Left cardiac atrium (tissue), 4 donors: ENCODE measurements around the gene RDH13. TPM values are rescaled to one million over a fixed set of nuclear protein-coding genes. Genes with fewer than 3 reads are reported as not detected.
"Not testable (repeated sequence)": the region's sequence is repeated elsewhere in the genome, so short reads cannot be mapped to it uniquely, and the experiment has no call there.

Experiments
- ATAC-seq, 2 donors: fragments of 200-7000 bp; cut with Tn5 transposase; one replicate each; pipeline ENCODE4 v1.9.1; 2020; ENCODE audit warnings: mild to moderate bottlenecking in 2 of 2, moderate library complexity in 2 of 2
- DNase-seq: peaks from one replicate; pipeline ENCODE4 v3.0.0-alpha.2; 2020
- intact Hi-C, 2 donors: fragments of 100-400 bp; cut with DNase I; formaldehyde crosslinking; loops; one replicate each; pipeline versions ENCODE4 v1.14.1 to v1.15.1; 2022 to 2023
- total RNA-seq, 2 donors: library from RNA; stranded (reverse); fragmentation: NEBNext Ultra II Directional; extraction: Animal tissue kit (Norgen Biotek cat#: 25700); gene quantifications; one replicate each; pipeline ENCODE4 v1.2.1, GENCODE V29; 2021
- donor health status: DM: no; HTN: yes; CAD: no.
- donor health status: DM: no; HTN: yes; CAD: no; lungs with severe emphysema.
- donor health status: DM: yes; HTN: yes; CAD: no.
- donor health status: Dilated cardiomyopathy.

RDH13 gene
- total RNA-seq, 2 donors from 2014 or later, result 33.9 to 41.1 TPM

DNA sequence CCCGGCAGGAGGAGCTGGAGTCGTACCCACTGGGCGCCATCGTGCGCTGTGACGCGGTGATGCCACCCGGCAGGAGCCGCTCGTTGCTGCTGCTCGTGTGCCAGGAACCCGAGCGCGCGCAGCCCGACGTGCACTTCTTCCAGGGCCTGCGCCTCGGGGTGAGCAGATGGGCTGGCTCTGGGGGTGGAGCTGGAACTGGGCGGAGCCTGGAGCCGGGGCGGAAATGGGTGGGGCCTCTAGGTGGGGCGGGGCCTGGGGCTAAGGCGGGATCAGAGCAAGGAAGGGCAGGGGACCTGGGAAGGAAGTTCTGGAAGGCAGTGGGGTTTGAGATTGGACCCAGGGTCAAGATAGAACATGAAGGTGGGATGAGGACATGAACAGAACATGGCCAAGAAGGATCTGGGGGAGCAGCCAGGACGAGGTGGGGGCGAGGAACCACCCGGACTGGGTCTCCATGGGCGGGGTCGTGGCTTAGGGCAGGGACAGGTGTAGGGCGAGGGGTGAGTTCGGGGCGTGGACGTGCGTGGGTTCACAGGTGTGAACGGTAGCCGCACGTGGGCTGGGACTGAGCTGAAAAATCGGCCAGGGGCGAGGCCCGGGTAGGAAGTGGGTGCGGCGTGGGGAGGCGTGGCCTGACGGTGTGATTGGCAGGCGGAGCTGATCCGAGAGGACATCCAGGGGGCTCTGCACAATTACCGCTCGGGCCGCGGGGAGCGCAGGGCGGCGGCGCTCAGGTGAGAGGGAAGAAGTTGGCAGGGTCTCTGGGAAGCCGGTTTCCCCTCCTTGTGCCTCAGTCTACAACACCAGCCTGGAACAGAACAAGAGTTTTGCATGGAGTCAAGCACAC, 17.4 kb upstream of the RDH13 start:
- ATAC-seq (peak; percentile 67 to 77), DNase-seq (peak; percentile 68)
- intact Hi-C loops, result no loop called here

DNA sequence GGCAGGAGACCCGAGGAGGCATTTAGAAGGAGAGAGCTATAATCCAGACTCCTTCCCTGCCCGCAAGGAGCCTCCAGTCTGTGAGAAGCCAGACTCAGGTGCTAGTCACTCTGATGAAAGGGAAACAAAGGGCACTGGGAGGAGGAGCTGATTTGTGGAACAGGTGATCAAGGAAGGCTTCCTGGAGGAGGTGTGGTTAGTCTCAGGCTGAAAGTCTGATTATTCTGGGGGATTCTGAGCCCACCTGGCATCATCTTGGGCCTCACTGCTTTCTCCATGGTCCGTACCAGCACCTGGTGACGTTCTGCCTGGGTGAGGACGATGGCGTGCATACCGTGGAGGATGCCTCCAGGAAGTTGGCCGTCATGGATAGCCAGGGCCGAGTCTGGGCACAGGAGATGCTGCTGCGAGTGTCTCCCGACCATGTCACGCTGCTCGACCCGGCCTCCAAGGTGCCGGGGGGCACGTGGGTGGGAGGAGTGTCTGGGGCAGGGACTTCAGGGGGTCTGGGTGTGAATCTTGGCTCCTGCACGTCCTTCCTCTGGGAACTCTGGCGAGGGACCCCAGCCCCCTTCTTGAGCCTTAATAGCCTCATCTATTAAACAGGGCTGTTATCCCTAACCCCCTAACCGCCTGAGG, 16.6 kb upstream of the RDH13 start:
- DNase-seq (no peak), ATAC-seq (no peak)
- intact Hi-C loops, result no loop called here

DNA sequence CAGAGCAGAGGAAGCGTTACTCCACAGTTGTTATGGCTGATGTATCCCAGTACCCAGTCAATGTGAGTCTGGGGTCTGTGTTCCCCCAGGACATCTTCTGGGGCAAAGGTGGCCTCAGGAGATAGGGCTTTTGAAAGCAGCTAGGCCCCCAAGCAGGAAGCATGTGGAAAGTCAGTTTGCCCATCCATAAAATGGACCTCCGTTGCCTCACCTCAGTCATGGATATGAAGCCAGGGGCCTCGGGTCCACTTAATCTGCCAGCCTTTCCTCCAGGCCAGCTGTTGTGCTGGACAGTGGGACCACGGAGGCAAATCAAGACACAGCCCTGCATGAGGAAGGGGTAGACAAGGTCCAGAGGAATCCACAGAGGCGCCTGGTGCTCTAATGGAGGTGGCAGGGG, 16.0 kb upstream of the RDH13 start:
- intact Hi-C loops, result no loop called here
- ATAC-seq (no peak), DNase-seq (no peak)

DNA sequence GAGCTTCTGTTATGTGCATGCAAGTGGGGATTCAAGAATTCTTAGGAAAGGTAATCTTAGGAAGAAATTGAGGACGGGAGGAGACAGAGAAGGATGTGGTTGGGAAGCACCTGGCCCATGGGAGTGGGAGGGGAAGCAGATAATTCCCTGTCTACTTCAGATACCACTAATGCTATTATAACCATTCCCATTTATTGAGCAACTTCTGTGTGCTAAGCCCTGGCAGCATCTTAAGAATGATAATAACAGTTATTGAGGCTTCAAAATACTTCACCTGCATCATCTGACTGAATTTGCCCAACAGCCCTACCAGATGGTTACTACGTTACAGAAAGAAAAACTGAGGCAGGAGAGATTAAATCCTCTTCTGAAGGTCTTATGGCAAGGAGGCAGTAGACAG, 14.2 kb upstream of the RDH13 start:
- intact Hi-C loops, result no loop called here
- ATAC-seq (no peak), DNase-seq (no peak)

DNA sequence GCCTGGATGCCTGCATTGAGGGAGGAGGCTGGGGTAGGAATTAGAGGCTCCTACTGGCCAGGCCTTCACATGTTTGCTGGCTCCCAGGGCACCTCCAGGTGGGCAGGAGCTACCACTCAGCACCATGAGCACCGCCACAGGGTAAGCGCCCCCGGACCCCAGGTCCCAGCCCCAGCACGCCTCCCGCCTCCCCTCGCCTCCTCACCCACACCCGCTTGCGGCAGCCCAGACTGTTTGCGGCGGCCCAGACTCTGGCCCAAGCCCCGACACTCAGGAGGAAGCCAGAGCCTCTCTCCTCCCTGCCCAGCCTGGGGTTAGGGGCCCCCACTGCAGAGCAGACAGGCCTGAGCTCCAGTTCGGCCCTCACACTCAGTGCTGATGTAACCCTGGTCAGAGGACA, 13.4 kb upstream of the RDH13 start:
- ATAC-seq (peak in 1 of 2 donors; percentile 3), DNase-seq (no peak)
- intact Hi-C loops, result no loop called here

DNA sequence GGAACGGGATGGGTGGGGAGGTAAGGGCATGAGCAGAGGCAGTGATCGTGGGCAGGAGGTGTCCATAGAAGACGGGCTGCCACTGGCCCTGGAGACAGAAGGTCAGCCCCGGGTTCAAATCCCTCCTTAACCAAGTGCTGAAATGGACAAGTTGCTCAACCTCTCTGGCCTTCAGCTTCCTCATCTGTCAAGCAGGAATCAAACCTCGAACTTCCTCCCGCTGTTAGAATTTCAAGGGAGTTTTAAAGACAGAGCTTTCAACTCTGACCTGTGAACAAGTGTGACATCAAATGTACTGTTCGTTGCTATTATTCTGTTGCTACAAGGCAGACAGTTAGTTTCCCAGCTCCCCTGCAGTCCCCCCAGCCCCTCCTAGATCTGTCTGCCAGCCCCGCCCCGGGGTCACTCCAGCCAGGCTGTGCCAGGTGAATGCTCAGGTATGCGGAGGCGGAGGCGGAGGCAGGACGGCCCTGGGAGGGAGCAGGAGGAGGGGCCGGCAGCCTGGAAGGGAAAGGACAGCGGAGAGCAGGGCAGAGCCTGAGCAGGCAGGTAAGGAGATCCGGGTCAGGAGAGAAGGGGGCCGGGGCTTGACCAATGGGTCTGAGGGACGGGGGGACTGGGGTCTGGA, 12.5 kb upstream of the RDH13 start, which contains the start of gene EPS8L1:
Gene EPS8L1, plus strand, starts transcription at position 499 of the 628 bp plus-strand sequence. CDS start 576 bp downstream, outside the sequence.
- DNase-seq, result peak; percentile 41
- intact Hi-C loops, result no loop called here
- peak in 1 of 2 donors; percentile 59 for ATAC-seq

DNA sequence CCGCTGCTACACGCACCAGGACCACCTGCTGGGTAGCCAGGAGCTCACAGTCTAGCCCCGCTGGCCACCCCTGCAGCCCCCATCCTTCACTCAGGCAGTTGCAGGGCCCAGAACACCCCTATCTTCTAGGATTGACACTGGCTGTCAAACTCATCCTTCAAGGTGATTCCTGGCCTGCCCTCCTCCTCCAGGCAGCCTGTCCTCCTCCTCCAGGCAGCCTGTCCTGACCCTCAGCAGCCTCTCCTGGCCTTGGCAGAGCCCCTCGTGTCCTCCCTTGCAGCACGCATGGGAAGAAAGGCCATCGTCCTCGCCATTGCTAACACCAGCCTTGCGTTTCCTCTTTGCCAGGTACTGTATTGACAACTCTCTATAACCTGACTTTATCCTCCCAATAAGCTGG, 9.0 kb upstream of the RDH13 start:
- no peak for ATAC-seq
- intact Hi-C loops, result no loop called here
- no peak for DNase-seq

DNA sequence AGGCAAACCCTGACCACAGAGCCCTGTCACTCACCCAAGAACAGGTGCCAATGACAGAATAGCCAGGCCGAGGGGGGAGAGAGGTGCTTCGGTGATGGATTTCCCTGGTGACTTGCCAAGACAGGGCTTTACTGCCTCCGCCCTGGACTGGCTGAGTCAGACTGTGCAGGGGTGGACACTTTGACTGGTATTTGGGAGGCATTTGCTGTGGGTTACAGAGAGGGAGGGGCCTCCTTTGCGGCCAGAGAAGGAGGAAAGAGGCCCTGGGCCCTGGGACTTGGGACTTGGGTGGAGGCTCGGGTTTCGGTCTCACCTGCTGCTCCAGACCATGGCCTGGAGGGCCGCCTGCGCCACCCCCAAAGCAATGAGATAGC, 8.2 kb upstream of the RDH13 start:
- ATAC-seq (peak in 1 of 2 donors; percentile 76), DNase-seq (peak; percentile 41)

DNA sequence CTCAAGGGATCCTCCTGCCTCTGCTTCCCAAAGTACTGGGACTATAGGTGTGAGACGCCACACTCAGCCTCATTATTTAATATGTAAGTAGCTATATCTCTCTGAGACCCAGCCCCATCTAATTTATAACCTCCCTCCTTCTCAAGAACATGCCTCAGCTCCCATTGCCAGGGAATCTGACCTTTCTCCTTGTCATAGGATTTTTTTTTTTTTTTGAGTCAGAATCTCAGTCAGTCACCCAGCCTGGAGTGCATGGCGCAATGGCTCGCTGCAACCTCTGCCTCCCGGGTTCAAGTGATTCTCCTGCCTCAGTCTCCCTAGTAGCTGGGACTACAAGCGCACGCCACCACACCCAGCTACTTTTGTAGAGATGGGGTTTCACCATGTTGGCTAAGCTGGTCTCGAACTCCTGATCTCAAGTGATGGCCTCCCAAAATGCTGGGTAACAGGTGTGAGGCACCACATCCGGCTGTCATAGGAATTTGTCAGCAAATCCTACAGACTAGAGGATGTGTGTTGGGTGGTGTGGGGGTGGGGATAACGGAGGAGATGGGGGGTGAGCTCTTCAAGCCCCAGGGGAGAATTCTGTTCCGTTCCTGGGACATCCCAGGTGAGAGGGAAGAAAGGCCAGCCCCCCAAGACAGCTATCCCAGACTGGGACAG, 7.6 kb upstream of the RDH13 start:
- intact Hi-C loops, result no loop called here
- ATAC-seq (no peak), DNase-seq (no peak)

More for the DNA sequence above, 8.2 kb upstream of the RDH13 start:
- intact Hi-C loops, result no loop called here

DNA sequence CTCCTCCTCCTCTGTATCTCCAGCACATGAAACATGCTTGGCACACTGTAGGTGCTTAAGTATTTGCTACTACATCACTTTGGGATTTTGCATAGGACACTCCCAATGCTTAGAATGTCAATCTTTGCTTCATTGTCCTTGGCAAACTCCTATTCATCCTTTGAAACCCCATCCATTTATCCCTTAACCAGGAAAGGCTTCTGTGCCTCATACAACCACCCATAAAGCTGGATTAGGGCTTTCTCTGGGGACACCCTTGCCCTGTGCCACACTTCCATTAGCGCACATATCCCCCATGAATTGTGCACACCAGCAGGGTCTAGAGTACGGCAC, 6.9 kb upstream of the RDH13 start:
- intact Hi-C loops, result no loop called here
- ATAC-seq, result no peak

DNA sequence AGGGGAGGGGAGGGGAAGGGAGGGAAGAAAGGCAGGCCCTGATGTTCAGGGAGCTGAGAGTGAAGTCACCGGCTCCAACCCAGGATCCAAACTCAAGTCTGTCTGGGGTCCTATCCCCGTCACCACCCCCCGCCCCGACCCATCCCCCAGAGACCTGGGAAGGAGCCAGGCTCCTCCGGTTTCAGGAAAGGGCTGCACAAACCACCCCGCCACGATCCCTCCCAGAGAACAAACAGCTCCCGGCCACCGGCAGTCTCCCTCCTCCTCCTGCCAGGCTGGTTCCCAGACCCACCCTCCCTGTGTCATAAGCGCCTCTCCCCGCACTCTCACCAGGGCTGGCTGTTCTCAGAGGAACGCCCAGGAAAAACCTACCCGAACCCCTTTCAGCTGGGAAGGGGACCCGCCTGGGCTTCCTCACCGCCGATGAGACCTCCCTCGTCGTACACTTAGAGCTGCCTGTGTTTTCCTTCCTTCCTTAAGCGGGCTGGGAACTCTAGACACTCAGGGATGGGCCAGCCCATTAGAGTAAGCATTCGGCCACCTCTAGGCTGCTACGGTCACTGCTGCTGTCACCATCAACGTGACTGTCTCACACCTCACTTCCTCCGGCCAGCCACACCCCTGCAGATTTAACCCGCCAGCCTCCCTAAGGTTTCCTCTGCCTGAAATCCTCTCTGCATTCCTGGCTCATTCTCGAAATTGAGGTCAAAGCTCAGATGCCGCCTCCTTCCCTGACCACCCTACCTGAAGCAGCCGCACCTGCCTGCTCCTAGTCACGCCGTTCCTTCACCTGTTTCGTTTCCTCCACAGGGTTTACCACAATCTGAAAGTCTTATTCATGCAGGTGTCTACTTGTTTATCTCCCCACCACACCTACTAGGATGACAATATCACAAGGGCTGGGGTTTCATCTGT, 6.3 kb upstream of the RDH13 start:
- intact Hi-C loops, result no loop called here
- DNase-seq, result peak; percentile 54
- ATAC-seq, result peak in 1 of 2 donors; percentile 48

More for the DNA sequence above, 6.9 kb upstream of the RDH13 start:
- no peak for DNase-seq

DNA sequence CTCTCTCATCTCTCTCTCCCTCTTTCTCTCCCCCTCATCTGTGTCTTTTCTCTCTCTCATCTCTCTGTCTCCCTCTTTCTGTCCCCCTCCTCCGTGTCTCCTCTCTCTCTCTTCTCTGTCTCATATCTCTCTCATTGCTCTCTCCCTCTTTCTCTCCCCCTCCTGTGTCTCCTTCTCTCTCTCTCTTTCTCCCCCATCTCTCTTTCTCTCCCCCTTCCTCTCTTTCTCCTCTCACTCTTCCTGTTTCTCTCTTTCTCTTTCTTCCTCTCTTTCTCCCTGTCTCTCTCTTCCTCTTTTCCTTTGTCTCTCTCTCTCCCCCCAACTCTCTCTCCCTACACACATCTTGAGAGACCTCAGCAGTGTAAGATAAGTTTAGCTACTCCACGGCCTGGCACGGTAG, 4.9 kb upstream of the RDH13 start:
- intact Hi-C loops, result no loop called here
- DNase-seq (no peak), ATAC-seq (no peak)

DNA sequence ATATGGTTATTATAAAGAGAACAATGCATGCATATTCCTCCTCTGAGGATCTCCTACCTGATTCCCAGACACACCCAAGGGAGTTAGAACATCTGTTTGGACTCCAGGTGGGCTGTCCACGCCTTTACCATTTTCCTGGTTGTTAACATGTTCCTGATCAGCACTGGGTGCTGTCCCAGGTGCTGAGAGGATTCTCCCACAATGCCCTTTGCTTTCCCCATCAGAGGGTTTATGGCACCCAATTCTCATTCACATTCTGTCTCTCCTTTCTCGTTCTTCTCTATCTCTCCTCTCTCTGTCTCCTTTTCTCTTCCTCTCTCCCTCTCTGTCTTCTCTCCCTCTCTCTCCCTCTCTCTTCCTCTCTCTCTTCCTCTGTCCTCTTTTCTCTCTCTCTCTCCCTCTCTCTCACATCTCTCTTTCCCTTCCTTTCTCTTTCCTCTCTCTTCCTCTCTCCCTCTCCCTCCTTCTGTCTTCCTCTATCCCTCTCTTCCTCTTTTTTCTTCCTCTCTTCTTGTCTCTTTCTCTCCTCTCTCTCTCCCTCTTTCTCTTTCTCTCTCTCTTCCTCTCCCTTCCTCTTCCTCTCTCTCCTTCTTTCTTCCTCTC, 3.3 kb upstream of the RDH13 start:
- ATAC-seq, result no peak
- intact Hi-C loops, result no loop called here
- DNase-seq, result no peak

DNA sequence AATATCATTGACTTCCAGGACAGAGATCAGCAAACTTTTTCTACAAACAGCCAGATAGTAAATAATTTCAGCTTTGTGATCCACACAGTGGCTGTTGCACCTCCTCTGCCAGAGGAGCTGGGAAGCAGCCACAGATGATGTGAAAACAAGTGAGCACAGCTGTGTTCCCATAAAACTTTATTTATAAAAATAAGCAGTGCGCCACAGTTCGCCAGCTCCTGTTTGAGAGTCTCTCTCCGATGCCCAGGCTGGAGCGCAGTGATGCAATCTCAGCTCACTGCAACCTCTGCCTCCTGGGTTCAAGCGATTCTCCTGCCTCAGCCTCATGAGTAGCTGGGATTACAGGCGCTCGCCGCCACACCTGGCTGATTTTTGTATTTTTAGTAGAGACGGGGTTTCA, 2.6 kb upstream of the RDH13 start:
- DNase-seq, ATAC-seq, intact Hi-C loops: not testable (repeated sequence)

DNA sequence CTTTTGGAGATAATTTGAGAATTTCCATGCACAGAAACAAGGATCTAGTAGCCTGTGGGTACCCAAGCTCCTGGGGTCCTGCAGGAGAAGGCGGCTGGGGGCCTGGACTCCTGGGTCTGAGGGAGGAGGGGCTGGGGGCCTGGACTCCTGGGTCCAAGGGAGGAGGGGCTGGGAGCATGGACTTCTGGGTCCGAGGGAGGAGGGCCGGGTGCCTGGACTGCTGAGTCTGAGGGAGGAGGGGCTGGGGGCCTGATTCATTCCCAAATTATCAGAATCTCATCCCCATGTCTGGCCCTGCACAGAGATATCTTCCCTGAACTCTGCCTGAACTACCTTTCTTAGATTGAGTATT, 520 bp upstream of the RDH13 start:
- intact Hi-C loops, result no loop called here
- ATAC-seq, result no peak
- no peak for DNase-seq

DNA sequence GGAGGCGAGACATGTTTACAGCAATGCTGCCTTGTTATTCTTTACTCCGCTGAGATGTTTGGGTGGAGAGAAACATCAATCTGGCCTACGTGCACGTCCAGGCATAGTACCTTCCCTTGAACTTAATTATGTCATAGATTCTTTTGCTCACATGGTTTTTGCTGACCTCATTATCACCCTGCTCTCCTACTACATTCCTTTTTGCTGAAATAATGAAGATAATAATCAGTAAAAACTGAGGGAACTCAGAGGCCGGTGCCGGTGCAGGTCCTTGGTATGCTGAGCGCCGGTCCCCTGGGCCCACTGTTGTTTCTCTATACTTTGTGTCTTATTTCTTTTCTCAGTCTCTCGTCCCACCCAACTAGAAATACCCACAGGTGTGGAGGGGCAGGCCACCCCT, 2.7 kb downstream of the RDH13 start:
- DNase-seq, intact Hi-C loops, ATAC-seq: not testable (repeated sequence)

DNA sequence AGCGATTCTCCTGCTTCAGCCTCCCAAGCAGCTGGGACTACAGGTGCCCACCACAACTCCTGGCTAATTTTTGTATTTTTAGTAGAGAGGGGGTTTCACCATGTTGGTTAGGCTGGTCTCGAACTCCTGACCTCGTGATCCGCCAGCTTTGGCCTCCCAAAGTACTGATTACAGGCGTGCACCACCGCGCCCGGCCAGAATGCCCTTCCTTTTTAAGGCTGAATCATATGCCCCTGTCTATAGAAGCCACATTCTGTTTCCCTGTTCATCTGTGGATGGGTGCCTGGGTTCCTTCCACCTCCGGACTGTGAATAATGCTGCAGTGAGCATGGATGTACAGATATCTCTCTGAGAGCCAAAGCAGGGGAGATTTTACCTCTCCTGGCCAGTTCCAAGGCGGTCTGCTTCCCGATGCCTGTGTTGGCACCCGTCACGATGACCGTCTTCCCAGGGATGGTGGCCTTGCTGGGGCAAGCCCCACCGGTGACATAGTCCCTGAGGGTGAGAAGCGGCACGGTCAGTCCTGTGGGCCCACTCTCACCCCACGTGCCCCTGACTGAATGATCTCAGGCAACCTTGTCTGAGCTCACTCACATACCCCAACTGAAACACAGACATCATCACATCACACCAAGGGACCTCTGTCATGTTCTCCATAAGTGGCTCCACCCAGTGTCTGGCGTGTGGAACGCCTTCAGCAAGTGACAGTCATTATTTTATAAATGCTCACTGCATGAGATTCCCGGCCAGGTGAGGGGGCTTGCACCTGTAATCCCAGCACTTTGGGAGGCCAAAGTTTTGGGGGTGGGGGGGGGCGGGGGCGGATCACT, 4.0 kb downstream of the RDH13 start:
- ATAC-seq (no peak), DNase-seq (no peak)
- intact Hi-C loops, result no loop called here

DNA sequence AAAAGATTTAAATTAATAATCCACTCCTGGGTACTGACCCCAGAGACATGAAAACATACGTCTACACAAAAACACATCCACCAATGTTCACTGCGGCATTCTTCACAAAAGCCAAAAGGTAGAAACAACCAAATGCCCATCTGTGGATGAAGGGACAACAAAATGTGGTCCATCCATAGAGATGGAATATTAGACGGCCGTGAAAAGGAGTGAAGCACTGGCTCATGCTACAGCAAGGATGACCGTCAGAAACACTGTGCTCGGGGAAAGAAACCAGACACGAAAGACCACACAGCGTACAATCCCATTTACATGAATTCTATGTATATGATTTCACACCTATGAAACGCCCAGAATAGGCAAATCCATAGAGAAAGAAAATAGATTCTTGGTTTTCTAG, 6.1 kb downstream of the RDH13 start:
- ATAC-seq, result no peak
- intact Hi-C loops, result no loop called here
- no peak for DNase-seq
